GM21576 (cell line): ENCODE data around the gene MMP15.
A peak's percentile ranks its signal among the peaks of the same experiment; 100 is the strongest.
"Not testable (repeated sequence)": the region's sequence is repeated elsewhere in the genome, so short reads cannot be mapped to it uniquely, and the experiment has no call there.

Experiments
- ATAC-seq: cut with Tn5 transposase; IDR thresholded peaks from one replicate; pipeline ENCODE4 v1.9.1; 2021; ENCODE audit warnings: mild to moderate bottlenecking, moderate library complexity; ENCODE audit not compliant: unreplicated experiment

MMP15 gene

DNA sequence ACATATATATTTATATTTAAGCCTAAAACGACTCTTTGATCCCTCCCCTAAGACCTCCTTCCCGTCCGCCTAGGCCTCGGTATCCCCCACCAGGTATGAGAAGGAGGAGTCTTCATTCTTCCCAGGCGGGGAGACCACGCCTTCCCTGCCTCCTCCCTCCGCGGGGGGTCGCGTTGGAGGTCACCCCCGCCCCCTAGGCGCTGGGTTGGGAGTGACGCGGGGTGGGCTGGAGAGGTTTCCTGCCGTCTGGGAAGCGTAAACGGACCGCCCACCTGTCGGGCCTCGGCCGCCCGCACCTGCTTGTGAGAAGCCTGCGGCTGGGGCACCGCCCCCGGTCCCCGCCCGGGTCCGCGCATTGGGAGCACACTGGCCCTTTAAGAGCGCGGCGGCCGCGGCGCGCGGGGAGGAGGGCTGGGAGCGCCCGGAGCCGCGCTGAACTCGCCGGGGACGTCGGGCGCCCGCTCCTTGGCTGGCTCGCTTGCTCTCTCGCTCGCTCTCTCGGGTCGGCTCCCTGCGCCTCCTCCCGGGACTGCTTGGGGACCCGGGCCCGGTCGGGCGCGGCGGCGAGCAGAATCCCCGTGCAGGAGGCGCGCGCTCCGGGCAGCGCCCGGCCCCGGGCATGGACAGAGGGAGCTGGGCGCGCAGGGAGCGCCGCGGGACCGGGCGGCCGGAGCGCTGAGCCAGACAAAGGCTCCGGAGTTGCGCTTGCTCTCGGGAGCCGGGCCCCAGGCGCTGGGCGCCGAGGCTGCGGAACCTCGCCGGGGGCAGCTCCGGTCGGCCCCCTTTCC, at the start of gene MMP15:
Gene MMP15 (plus strand): TSS at position 404 of the 788 bp plus-strand sequence. CDS start 597 bp downstream, outside the sequence.
- ATAC-seq = peak; percentile 42

DNA sequence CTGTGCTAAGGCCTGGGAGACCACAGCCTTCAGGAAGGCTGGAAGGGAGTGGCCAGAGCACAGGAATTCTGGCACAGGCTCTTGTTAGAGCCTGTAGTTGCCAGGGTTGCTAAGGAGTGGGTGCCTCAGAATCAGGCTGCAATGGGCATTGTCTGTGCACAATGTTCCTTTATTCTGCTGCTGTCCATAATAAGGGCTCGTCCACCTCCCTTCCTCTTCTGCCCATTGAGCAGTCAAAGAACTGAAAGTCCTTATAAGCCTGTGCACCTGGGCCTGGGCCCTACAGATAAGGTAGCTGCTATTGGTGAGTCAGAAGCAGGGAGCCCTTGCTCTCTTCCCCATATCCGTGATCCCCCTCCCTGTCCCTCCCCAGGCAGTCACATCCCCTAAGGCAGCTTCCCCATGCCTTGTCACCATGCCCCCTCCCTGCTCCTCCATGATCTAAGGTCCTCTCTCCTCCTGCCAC, 49.2 kb upstream of the MMP15 start:
- no peak for ATAC-seq

DNA sequence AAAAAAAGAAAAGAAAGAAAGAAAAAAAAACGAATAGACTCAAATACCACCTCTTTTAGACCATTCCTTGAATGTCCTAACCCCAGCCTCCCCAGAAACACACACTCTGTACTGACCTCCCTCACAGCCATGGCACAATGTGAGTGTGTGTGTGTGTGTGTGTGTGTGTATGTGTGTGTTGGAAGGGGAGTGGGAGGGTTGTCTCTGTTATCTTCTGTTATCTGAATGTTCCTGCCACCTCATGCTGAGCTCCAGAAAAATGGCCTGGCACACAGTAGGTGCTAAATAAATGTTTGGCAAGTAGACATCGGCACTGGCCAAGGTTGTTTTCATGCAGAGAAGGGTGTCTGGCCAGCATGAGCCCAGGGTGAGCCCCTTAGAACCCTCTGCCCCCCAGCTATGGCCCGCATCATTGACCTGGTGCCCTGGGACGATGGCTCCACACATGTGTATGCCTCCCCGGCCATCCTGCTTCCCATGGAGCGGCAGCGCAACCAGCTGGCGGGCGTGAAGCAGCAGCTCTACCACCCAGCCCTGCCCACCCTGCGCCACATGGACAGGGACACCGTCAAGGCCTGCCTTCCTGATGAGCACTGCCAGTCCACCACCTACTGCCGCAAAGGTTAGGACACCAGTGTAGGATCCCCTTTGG, 48.0 kb upstream of the MMP15 start:
- ATAC-seq = no peak

DNA sequence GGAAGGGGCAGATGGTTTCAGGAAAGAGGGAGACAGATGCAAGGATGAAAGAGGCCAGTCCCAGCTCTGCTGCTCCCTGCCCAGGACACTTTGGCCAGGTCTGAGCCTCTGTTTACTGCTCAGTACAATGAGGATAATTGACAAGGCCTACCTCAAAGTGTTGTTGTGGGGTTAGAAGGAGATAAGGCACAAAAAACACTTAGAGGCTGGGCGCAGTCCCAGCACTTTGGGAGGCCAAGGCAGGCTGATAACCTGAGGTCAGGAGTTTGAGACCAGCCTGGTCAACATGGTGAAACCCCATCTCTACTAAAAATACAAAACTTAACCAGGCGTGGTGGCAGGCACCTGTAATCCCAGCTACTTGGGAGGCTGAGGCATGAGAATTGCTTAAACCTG, 47.5 kb upstream of the MMP15 start:
- not testable (repeated sequence) for ATAC-seq

DNA sequence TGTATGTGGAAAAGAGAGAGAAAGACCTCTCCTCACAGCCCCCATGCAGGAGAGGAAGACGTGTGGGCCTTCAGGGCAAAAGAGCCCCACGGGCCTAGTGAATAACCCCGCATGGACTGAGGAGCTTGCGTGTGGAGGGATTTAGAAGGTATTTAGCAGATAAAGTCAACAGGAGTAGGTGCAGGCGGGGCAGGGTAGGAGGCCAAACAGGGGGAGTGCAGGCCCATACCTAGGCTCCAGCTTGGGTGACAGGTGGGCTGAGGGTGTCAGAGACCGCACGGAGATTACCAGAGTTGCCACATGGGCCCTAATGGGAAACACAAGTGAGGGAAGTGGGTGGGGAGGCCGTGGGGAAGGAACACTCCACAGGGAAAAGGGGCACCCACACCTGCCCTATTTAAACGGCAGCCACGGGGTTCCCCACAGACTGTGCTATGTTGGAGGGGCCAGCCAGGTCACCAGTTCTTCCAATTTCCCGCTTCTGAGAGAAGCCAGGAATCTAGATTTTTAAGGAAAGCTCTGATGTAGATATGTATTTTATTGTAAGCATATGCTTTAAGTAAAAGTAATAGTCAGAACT, 46.5 kb upstream of the MMP15 start:
- ATAC-seq = no peak

DNA sequence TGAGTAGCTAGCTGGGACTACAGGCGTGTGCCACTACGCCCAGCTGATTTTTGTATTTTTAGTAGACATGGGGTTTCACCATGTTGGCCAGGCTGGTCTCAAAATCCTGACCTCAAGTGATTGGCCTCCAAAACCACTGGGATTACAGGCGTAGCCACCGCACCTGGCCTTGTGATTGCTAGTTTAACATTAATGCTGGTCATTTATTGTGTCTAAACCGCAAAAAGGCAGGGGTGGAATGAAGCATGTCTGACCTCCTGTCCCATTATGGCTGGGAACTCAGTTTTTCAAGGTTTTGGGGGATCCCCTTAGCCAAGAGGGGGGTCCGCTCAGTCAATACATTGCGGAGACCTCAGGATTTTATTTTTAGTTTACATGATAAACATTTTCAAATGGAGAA, 43.9 kb upstream of the MMP15 start:
- no peak for ATAC-seq

DNA sequence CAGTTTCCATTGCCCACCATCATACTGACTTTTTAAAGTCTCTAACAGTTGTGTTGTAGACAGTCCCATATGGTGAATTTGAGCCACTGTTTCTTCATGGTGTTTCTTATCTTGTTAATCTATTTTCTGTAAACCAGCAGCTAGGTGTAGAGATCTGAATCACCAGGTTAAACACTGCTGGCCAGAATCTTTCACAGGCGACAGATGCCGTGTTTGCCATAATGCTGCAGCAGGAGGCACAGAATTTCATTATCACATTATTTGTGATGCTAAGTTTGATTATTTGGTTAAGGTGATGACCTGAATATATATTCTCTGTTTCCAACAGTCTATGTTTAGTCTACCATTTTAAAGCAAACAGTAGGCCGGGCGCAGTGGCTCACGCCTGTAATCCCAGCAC, 43.2 kb upstream of the MMP15 start:
- ATAC-seq = no peak

DNA sequence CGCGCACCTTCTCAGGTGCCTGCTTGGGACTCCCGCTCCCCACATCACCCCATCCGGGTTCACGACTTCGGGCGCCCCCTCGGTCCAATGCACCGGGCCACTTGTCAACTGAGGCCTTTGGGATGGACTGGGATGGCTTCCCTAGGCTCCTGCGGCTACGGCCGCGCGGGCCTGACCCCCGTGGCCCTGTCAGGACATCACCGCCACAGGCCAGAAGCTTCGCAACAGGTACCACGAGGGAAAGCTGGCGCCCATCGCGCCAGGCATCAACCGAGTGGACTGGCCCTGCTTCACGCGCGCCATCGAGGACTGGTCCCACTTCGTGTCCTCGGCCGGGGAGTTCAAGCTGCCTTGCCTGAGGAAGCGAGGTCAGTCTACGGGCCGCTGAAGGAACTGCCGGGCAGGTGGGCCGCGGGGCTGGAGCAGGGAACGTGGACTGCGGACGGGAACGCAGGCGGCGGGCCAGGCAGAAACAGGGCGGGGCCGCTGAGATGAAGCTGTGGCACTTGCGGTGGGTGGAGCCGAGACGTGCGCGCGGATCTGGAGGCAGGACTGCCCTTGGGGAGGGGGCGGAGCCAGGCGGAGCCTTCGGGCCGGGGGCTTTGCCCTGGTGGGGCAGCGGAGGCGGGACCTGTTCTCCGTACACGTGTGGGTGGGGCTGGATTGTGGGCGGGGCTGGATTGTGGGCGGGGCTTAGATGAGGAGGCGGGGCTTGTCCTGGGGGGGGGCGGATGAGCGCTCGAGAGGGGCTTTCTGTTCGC, 40.9 kb upstream of the MMP15 start:
- ATAC-seq = peak; percentile 58

DNA sequence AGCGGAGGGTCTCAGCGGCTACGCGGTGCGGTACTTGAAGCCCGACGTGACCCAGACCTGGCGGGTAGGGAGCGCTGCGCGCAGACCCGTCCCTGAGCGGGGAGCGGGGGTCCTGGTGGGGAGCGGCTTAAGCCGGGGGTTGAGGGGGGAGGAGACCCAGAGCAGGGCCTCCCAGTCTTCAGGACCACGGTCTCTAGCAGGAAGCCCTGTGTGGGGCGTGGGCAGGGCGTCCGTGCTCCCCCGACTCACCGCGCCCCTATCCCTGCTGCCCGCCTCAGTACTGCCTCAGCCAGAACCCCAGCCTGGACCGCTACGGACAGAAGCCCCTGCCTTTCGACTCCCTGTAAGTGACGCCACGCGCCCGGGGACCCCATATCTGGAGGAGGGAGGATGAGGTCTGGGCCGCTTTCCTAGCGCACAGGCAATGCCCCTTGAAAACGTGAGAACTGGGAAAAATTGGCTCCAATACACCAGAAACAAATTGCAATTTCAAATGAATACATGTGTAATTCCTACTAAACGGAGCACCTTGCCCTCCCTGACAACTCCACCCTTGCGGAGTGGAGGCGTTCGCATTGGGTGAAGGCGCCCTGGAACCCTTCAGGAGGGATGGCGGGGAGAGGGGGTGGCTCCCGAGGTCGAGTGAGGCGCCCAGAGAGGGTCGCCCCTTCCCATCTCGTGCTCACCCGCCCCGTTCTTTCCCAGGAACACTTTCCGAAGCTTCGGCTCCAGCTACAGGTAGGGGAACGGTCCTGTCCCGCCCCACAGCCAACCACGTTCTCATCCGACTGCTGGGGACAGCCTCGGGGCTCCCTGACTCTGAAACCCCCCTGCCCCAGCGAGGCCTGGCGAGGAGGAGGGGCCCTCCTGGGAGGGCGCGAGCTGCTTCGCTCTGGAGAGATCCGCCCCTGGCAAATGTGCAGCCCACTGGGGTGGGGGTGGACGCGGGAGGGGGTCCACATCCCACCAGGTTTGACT, 40.1 kb upstream of the MMP15 start:
- ATAC-seq = no peak

DNA sequence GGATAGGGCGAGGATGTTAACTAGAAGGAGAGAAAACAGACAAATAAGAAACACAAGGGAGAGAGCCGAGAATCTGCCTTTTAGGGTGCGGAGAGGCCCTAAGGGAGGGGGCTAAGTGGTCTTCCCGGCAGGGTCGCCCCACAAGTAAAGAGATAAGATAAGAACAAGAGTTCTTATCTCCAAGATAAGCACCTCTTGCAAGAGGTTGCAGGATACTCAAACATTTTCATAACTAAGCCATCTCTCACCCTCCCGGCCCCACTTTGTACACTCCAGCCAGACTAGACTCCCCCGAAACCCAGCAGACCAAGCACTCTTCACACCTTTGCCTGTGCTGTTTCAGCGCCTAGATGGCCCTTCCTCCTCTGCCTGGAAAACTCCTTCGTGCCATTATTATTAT, 39.4 kb upstream of the MMP15 start:
- no peak for ATAC-seq

DNA sequence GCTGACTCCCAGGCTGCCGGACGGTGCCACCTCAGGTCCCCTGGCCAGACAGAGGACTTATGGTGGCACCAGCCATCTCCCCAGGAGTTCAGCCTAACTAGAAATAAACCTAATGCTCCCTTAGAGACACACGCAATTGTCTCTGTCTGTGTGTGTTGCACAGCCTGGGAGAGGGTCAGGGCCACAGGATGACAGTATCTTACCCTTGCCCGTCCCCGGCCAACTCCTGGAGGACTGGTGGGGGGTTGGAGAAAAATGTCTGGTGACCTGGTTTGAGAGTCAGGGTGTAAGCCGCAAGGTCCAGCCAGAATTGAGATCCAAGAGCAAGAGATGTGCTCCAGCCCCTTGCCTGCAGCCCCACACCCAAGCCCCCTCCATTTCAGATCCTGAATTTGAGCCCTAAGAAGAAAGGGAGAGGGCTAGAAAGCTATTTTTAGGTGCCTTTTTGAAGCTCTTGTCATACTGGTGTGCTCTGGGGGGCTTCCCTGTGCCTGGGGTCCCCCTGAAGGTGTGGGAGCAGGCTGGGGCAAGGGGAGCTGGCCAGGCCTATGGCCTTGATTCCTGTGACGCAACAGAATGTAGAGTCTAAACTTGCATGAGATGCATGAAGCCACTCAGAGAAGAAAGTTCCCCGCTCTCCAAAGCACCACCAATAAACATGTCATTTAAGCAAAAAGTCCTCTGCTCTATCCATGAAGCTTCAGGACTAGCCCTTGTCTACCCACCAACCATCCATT, 37.9 kb upstream of the MMP15 start:
- ATAC-seq = no peak

DNA sequence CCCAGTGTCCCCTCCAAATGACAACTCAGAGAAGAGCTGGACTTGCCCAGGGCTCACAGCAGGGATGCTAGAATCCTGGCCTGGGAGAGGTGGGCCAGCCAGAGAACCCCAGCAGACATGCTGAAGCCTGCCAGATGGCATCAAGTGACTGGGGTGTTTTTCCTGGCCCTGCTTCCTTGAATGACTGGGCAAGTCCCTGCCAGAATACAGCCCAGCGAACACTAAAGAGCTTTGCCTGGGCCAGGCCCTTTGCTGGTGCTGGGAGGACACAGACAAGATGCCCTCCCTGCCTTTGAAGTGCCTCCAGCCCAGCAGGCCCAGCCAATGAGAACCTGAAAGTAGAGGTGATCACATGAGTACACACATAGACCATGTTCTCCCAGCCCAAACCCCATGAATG, 36.6 kb upstream of the MMP15 start:
- no peak for ATAC-seq

DNA sequence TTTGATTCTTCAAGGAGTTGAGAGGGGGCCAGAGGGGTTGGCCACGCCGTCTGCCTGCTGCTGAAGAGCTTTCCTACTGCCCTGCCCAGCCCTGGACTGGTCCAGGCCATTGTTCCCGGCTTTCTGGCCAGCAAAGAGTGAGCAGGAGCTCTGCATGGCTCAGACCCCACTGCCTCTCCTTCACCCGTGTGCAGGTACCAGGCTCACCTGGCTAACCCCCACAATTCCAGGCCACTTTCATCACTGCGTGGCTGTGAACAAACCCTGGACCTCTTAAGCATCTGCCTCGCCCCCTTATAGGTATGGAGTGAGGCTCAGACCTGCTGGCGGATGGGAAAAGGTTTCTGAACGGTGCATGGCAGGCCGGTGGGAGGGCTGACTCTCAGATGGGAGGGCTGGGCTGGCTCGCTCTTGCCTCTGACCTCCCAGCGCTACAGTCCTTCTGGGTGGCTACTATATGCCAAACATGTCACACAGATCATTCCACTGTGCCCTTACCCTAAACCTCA, 33.9 kb upstream of the MMP15 start:
- no peak for ATAC-seq

DNA sequence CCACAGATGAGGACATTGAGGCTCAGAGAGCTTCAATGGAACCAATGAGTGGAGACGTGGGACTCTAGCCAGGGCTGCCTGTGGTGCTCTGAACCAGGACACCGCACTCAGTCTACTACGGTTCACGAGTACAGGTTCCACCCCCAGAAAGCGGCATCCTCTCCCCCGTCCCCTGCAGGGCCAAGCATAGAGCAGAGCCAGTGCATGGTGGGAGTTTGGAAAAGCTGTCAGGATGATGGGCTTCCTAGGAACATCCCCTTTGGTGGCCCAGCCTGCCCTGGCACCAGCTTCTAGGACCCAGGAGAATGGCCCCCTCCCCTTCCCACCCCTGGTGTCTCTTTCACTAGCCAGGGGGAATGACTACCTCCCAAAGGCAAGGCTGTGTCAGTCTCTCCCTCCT, 33.5 kb upstream of the MMP15 start:
- no peak for ATAC-seq

DNA sequence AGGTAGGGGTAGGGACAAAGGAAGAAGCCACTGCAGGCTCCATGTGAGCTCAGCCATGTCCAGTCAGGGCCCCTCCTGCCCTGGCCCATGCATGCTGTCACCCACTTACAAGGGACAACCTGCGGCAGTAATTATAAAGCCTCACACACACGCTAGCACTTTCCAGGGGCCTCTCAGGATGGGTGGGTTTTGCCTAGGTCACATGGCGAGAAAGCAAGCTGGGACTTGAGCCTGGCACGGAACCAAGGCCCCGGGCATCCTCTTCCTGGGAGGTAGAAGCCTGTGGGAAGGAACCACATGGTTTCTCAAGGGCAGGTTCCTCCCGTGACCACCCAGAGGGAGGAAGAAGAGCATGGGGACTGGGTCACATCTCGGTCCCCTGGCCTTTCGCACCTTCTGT, 32.1 kb upstream of the MMP15 start:
- ATAC-seq = no peak

DNA sequence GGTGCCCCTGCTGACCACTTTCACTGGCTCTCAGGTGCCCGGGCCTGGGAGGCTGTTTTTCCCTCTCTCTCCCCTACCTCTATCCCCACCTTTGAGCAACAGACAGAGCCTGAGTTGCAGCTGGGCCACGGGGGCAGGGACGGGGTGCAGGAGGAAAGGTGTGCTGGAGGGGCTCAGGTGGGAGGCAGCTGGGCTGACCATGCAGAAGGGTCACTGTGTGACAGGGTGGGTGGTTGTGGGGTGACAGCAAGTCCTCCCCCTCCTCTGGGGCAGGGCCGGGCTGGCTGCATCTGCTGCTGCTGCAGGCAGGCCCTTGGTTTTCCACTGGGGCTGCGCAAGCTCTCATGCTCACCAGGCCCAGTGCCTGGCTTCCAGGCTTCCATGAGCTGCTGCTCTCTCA, 31.7 kb upstream of the MMP15 start:
- no peak for ATAC-seq

DNA sequence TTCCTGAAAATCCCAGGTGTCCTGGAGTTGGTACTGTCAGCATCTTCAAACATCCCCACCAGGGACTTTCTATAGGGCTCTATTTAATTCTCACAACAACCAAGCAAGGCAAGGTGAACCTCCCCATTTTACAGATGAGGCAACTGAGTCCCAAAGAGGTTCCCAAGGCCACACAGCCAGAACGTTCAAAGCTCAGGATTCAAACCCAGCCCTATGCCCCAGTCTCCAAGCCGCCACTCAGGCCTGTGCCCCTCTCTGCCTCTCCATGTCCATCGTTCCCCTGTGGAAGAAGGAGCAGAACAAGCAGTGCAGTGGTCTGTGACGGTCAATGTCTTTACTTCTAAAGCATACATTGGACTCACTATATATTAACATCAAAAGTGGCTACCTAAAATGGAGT, 31.2 kb upstream of the MMP15 start:
- no peak for ATAC-seq

DNA sequence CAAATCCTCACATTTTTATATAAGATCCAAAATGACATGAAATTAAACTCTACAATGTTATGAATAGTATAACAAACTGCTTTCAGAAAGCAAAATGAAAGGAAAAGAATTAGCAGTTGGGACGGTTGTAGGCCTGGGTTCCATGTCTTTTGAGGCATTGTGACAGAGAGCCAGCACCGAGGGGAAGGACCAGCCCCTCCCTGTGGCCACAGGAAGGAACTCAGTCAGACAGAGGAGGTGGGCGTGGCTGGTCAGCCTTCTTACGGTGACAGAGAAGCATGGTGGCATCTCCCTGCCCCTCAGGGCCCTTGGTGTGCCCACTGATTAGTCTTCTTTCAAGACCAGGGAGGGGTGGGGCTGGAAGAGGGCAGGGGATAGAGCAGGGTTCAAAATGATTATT, 30.8 kb upstream of the MMP15 start:
- ATAC-seq = peak; percentile 45

DNA sequence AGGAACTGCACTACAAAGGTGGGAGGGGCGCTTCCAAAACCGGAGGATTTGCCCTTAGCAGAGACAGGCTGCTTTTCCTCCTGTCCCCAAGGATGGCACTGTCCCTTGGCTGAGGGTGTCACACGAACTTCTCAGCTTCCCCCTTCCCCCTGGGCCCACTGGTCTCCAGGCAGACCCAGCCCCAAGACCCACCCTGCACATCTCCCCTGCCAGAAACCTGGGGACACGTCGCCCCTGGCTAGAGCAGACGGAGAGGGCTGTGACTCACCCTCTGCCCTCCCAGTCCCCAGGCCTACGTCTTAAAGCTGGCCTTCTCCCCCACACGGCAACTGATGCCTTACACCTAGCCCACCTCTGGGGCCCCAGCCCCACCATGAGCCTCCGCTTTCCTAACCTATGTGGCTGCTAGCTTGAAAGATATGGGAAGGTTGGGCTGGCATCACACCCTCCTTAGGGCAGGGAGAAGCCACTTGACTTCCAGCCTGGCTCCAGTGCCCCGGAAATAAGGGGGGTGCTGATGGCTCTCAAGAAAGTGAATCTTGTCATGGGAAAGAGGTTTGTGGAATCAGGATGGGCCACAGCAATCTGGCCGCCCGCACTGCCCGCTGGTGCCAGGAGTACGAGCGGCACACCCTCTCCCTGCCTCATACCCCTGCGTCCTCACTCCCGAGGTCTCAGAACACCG, 29.7 kb upstream of the MMP15 start:
- ATAC-seq = no peak
